Mesodermal cell (in vitro differentiated cells): Measurements from ENCODE around the gene BCOR.

Experiments
- H3K27ac ChIP-seq: 2 replicates; pipeline ENCODE4 v1.7.0; 2013; ENCODE audit warnings: mild to moderate bottlenecking, low read depth, low read length, moderate library complexity; ENCODE audit not compliant: severe bottlenecking
- H3K36me3 ChIP-seq: 2 replicates; pipeline ENCODE4 v1.7.1; 2013; ENCODE audit warnings: mild to moderate bottlenecking, low read length, moderate library complexity; ENCODE audit not compliant: control insufficient read depth, insufficient read depth
- H3K4me1 ChIP-seq: one replicate; pipeline ENCODE4 v1.7.1; 2013; ENCODE audit warnings: mild to moderate bottlenecking, low read length; ENCODE audit not compliant: insufficient read depth, control insufficient read depth, poor library complexity, severe bottlenecking
- H3K4me3 ChIP-seq: 2 replicates; pipeline ENCODE4 v1.7.0; 2013; ENCODE audit warnings: low read length, control low read depth, mild to moderate bottlenecking; ENCODE audit not compliant: insufficient read depth, poor library complexity, severe bottlenecking; ENCODE audit errors: extremely low read depth
- H3K9me3 ChIP-seq: 2 replicates; pipeline ENCODE4 v1.7.1; 2013; ENCODE audit warnings: mild to moderate bottlenecking, low read length, moderate library complexity; ENCODE audit not compliant: control insufficient read depth
- WGBS, 2 experiments: methylation state at CpG; one replicate each; pipeline ENCODE4 v1.1.5; 2013; ENCODE audit warnings: missing lambda C conversion rate in 2 of 2; ENCODE audit not compliant: insufficient coverage in 2 of 2; 5-methylcytosine and 5-hydroxymethylcytosine counted together

The BCOR gene

DNA sequence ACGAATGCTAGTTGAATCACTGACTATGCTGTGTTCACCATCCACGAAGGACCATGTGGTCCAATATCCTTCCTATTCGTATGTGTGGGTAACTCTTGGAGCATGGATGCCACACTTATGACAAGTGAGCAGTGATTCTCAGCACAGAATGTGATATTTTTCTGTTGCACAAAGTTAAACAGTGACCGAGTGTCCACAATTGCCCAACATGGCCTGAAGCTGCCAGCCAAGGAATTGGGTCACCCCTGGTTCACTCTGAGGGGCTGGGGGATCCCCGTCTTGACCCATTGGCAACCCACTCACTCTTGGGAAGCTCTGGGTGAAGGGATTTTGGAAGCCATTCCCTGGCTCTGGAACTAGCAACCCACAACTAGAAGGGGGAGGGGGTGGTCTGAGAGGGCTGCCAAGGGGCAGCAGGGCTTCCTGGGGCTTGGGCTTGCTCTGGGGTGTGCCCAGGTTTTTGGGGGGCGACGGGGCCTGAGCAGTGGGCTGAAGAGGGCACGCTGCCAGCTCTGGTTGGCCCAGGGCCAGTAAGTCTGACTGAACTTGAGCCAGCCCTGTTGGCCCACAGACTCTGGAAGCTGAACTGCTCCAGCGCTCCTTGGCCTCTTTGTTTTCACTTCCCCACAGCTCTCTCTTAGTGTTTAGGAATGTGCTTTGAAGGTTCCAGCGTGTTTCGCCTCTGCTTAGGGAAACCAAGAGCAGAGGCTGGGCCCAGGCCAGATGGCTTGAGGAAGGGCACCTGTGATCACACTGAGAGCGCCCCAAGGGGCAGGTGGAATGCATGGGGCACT, 43.1 kb upstream of the BCOR start:
- Histone ChIP-seq H3K4me3 (no peak overlapping the region), H3K4me1 (peaks cover 7% of the 10 kb centered on the region), H3K9me3 (no peaks in the 10 kb centered on the region), H3K36me3 (no peaks in the 10 kb centered on the region), H3K27ac (no peak overlapping the region)
- 41 to 68% methylated on average over 4 to 6 of the region's 12 CpGs for WGBS, 2 experiments

- Histone ChIP-seq H3K27ac (no peak overlapping the region), H3K4me1 (peaks cover 11% of the 10 kb centered on the region)
- 89 to 100% methylated on average over 2 to 6 of the region's 7 CpGs for WGBS, 2 experiments
Measured at GRCh38 chrX:40132751-40133150, 35.0 kb upstream of the BCOR start.

DNA sequence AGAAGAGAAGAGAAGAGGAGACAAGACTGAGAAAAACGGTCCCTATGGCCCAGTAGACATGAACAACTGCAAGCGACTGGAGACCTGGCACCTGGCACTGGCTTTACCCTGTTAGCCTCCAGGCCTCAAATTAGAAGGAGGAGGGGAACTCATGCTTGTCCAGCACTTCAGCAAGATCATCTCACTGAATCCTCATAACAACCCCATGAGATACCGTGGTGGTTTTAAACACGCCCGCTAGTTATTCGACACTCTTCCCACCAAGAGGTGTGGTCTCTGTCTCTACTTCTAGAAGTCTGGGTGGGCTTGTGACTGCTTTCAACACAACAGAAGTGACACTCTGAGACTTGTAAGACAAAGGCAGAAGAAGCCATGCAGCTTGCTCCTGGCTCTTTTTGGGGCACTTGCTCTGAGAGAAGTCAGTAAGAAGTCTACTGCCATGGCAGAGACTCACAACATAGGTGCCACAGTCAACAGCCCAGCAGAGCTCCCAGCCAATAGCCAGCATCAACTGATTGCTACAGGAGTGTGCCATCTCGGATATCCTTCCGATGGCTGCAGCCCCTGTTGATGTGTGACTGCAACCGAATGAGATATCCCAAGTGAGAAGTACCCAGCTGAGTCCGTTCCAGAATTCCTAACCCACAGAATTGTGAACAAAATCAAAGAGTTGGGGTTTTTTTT, 34.0 kb upstream of the BCOR start:
- H3K9me3 ChIP-seq = no peaks in the 10 kb centered on the region
- peaks cover 11% of the 10 kb centered on the region for H3K4me1 ChIP-seq
- H3K27ac ChIP-seq = no peak overlapping the region
- no peak overlapping the region for H3K4me3 ChIP-seq
- H3K36me3 ChIP-seq = no peaks in the 10 kb centered on the region
- WGBS, 2 experiments = 97 to 100% methylated on average over 1 to 4 of the region's 10 CpGs

More at GRCh38 chrX:40132751-40133150, 35.0 kb upstream of the BCOR start:
- no peaks in the 10 kb centered on the region for H3K36me3 ChIP-seq
- H3K4me3 ChIP-seq = no peak overlapping the region
- no peaks in the 10 kb centered on the region for H3K9me3 ChIP-seq

DNA sequence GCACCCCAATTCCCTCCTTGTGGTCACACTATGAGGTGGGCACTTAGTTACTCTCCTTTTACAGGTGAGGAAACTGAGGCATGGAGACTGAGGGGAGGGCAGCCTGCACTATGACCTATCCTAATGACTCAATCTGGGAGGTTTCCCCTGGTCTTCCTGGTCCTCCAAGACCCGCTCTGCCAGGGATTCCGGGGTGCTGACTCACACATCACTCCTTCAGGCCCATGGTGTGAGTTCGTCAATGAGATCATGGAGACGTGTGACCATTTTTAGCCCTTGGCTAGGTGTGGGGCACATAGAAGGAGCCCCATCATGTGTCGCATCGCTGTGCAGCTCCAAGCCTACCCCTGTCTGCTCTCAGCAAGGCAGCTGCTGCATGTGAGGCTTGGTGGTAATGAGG, 32.4 kb upstream of the BCOR start:
- 89% methylated on average over 3 of the region's 6 CpGs; no CpG with 5 or more reads in 1 of the 2 experiments for WGBS, 2 experiments
- Histone ChIP-seq H3K9me3 (no peaks in the 10 kb centered on the region), H3K4me1 (peaks cover 11% of the 10 kb centered on the region), H3K4me3 (no peak overlapping the region), H3K27ac (no peak overlapping the region), H3K36me3 (no peaks in the 10 kb centered on the region)

DNA sequence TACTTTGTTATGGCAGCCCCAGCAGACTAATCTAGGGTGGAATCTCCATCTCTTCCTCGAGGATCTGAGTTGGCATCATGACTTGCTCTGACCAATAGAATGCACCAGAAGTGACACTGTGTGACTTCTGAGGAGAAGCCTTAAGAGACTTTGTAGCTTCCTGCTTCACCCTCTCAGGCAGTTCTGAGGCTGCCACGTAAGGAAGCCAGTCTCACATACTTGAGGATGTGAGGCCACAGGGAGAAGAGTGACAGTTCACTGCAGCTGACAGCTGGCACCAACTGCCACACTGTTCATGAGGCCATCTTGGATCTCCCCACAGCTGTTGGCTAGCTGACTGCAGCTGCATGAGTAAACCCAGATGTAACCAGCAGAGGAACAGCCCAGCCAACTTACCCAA, 29.3 kb upstream of the BCOR start:
- Histone ChIP-seq H3K27ac (no peak overlapping the region), H3K9me3 (no peaks in the 10 kb centered on the region), H3K4me1 (peaks cover 11% of the 10 kb centered on the region), H3K36me3 (no peaks in the 10 kb centered on the region), H3K4me3 (no peak overlapping the region)
- 100% methylated on average over 1 of the region's 2 CpGs for WGBS, 2 experiments

GRCh38 chrX:40122487-40122886, 24.7 kb upstream of the BCOR start:
- 94% methylated on average over 6 to 9 of the region's 10 CpGs for WGBS, 2 experiments
- no peaks in the 10 kb centered on the region for H3K9me3 ChIP-seq
- no peak overlapping the region for H3K4me3 ChIP-seq
- no peaks in the 10 kb centered on the region for H3K36me3 ChIP-seq
- no peaks in the 10 kb centered on the region for H3K4me1 ChIP-seq
- no peak overlapping the region for H3K27ac ChIP-seq

DNA sequence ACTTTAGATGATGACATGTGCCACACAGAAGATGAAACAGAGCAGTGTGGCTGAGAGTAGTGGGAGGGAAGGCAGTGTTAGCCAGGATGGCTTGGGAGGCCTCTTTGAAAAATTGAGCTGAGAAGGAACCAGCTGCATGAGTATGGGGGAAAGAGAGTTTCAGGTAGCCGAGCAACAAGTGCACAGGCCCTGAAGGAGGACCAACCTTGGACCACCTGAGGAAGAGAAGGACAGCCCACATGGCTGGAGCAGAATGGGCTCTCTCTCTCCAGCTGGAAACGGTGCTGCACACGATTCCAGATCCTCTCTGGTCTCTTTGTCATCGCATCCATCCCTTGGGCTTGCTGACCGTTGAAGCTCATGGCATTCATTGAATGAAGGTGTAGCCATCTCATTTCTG, 23.9 kb upstream of the BCOR start:
- H3K4me1 ChIP-seq = no peaks in the 10 kb centered on the region
- 97 to 100% methylated on average over 1 to 3 of the region's 5 CpGs for WGBS, 2 experiments
- H3K36me3 ChIP-seq = no peaks in the 10 kb centered on the region
- no peak overlapping the region for H3K4me3 ChIP-seq
- H3K27ac ChIP-seq = no peak overlapping the region
- H3K9me3 ChIP-seq = no peaks in the 10 kb centered on the region

GRCh38 chrX:40120838-40121580, 23.3 kb upstream of the BCOR start:
- Histone ChIP-seq H3K4me3 (no peak overlapping the region), H3K36me3 (no peaks in the 10 kb centered on the region), H3K9me3 (no peaks in the 10 kb centered on the region), H3K4me1 (no peaks in the 10 kb centered on the region), H3K27ac (no peak overlapping the region)
- WGBS, 2 experiments = 91 to 93% methylated on average over 3 to 7 of the region's 11 CpGs

DNA sequence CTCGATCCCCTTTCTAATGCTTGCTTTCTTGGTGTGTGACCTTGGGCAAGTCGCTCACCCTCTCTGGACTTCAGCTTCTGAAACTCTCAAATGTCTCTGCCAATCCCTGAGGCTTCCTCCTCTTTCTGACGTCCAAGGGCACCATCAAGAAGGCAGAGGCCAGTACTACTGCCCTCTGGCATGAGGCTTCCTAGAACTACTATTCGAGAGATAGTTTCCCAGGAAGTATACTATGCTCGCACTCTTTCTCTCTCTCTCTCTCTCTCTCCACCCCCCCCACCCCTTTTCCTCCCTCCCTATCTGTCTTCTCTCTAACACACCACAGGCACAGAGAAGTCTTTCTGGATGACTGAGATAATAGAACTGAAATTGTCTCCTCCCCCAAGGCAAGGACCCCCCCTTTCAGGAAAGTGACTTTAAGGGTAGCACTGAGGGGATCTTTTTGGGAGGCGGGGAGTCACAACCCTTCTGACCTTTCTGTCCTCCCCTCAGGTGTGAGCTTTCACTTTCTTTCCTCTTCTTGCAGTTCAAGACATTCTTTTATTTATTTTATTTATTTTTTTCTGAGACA, 20.0 kb upstream of the BCOR start:
- H3K36me3 ChIP-seq = no peaks in the 10 kb centered on the region
- no peak overlapping the region for H3K27ac ChIP-seq
- WGBS, 2 experiments = 90 to 100% methylated on average over 1 to 2 of the region's 6 CpGs
- no peaks in the 10 kb centered on the region for H3K9me3 ChIP-seq
- H3K4me3 ChIP-seq = no peak overlapping the region
- H3K4me1 ChIP-seq = no peaks in the 10 kb centered on the region

- 92 to 97% methylated on average over 7 of the region's 9 CpGs for WGBS, 2 experiments
- H3K36me3 ChIP-seq = no peaks in the 10 kb centered on the region
- H3K4me3 ChIP-seq = no peak overlapping the region
- no peaks in the 10 kb centered on the region for H3K9me3 ChIP-seq
- H3K27ac ChIP-seq = no peak overlapping the region
- no peaks in the 10 kb centered on the region for H3K4me1 ChIP-seq
Measured at GRCh38 chrX:40116925-40117324, 19.2 kb upstream of the BCOR start.
